Measurements from ENCODE around the gene HOMER2. TPM values are rescaled to one million over a fixed set of nuclear protein-coding genes. Genes with fewer than 3 reads are reported as not detected.
"Not testable (repeated sequence)": the region's sequence is repeated elsewhere in the genome, so short reads cannot be mapped to it uniquely, and the experiment has no call there.

HOMER2 gene
- total and polyA plus RNA-seq, 2 experiments from 2014 or later = 24.4 to 54.5 TPM

DNA sequence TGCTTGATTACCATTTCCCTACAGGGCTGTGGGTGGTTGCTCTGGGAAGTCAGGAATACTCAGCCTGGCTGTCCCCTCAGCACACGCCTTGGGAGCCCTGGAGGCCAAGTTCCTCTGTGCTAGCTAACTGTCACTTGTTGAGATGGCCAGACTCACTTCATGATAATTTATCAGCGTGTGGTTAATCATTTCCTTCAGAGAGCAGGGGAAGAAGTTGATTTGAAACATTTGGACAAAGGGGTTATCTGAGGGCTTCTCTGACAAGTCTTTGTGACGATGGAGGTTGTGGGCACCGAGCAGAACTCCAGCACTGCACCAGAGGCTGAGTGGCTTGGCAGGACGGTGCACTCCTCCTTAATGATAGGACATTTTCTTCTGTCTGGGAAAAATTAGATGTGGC, 81.2 kb downstream of the HOMER2 start:
- Histone ChIP-seq H3K27ac (peak overlapping the region; percentile 31), H3K27me3 (no peaks in the 10 kb centered on the region), H3K36me3 (no peaks in the 10 kb centered on the region), H3K4me3 (no peak overlapping the region), H3K4me1 (ENCODE audit: low read depth) (peaks cover 11% of the 10 kb centered on the region), H3K9me3 (ENCODE audit: low read depth) (no peaks in the 10 kb centered on the region)
- peak; percentile 8 to 25 for DNase-seq (ENCODE audit: low read depth in 1 of 2, low spot score in 1 of 2)
- TF ChIP-seq, protein P1, sequence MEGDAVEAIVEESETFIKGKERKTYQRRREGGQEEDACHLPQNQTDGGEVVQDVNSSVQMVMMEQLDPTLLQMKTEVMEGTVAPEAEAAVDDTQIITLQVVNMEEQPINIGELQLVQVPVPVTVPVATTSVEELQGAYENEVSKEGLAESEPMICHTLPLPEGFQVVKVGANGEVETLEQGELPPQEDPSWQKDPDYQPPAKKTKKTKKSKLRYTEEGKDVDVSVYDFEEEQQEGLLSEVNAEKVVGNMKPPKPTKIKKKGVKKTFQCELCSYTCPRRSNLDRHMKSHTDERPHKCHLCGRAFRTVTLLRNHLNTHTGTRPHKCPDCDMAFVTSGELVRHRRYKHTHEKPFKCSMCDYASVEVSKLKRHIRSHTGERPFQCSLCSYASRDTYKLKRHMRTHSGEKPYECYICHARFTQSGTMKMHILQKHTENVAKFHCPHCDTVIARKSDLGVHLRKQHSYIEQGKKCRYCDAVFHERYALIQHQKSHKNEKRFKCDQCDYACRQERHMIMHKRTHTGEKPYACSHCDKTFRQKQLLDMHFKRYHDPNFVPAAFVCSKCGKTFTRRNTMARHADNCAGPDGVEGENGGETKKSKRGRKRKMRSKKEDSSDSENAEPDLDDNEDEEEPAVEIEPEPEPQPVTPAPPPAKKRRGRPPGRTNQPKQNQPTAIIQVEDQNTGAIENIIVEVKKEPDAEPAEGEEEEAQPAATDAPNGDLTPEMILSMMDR (IDR thresholded peaks at IDR 0.05; ENCODE audit: low read depth, low read length) = no peak

DNA sequence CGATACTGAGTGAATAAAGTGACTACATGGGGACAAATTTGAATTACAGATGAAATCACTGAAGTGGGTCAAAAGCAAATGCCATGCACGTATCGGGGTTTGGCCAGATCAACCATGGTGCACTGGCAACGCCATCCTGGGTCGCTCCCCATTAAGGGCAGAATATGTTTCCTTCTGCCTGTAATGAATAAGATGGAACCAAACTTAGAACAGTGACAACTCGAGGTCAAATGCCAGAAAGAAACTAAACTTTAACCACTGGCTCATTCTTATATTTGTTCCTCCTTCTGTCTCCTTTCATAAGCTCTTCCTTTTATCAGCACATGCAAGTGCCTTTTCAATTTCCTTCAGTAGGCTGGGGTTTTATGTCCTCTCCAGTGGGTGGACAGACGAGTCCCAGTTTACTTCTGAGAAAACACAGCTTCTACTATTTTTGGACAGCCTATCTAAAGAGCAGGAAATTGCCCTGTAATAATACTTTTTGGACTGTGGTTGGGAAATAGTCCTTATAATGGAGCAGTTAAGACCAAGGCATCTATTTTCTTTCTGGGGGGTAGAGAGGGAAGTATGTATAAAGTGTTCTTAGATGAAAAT, 81.7 kb downstream of the HOMER2 start:
- Histone ChIP-seq H3K4me3 (no peak overlapping the region), H3K36me3 (no peaks in the 10 kb centered on the region), H3K4me1 (ENCODE audit: low read depth) (peaks cover 11% of the 10 kb centered on the region), H3K9me3 (ENCODE audit: low read depth) (no peaks in the 10 kb centered on the region), H3K27ac (peak overlapping the region; percentile 31), H3K27me3 (no peaks in the 10 kb centered on the region)
- TF ChIP-seq, protein P1 (IDR thresholded peaks at IDR 0.05; ENCODE audit: low read depth, low read length) = no peak
- DNase-seq (ENCODE audit: low read depth in 1 of 2, low spot score in 1 of 2) = peak in 1 of 2 donors; percentile 47

DNA sequence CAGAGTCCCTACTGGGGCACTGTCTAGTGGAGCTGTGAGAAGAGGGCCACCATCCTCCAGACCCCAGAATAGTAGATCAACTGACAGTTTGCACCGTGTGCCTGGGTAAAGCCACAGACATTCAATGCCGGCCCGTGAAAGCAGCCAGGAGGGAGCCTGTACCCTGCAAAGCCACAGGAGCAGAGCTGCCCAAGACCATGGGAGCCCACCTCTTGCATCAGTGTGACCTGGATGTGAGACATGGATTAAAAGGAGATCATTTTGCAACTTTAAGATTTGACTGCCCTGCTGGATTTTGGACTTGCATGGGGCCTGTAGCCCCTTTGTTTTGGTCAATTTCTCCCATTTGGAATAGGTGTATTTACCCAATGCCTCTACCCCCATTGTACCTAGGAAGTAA, 86.5 kb downstream of the HOMER2 start:
- not testable (repeated sequence) for H3K27me3 ChIP-seq; H3K27ac ChIP-seq; DNase-seq (ENCODE audit: low read depth in 1 of 2, low spot score in 1 of 2)

DNA sequence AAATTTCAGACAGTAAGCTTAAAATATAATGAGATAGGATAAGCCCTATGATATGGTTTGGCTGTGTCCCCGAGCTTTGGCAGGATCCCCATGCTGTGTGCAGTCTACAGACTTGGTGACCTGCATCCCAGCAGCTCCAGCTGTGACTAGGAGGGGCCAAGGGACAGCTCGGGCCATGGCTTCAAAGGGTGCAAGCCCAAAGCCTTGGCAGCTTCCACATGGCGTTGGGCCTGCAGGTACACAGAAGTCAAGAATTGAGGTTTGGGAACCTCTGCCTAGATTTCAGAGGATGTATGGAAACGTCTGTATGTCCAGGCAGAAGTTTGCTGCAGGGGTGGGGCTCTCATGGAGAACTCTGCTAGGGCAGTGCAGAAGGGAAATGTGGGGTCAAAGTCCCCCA, 86.9 kb downstream of the HOMER2 start:
- H3K27me3 ChIP-seq; H3K9me3 ChIP-seq (ENCODE audit: low read depth); H3K36me3 ChIP-seq; DNase-seq (ENCODE audit: low read depth in 1 of 2, low spot score in 1 of 2); H3K4me1 ChIP-seq (ENCODE audit: low read depth); H3K4me3 ChIP-seq; H3K27ac ChIP-seq: not testable (repeated sequence)

More for the DNA sequence above, 86.5 kb downstream of the HOMER2 start:
- peaks cover 12% of the 10 kb centered on the region for H3K4me1 ChIP-seq (ENCODE audit: low read depth)
- not testable (repeated sequence) for H3K4me3 ChIP-seq; H3K36me3 ChIP-seq; H3K9me3 ChIP-seq (ENCODE audit: low read depth)

DNA sequence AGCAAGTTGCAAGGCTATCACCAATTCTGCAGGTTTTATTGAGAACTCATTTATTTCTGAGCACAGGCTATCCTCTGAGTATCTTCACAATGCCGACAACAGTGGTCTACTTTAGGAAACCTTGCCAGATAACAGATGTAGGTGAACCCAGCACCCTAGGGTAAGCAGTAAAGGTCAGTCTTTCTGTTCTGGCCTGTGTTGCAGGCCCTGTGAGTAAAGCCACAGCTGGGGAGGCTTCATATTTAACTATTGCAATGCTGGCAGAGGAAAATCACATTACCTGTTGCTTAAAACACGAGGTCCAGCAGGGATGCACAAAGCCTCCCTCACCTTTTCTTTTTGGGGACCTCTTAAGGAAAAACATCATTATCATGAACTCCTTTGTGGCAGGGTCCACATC, 87.6 kb downstream of the HOMER2 start:
- H3K9me3 ChIP-seq (ENCODE audit: low read depth) = no peaks in the 10 kb centered on the region
- H3K27me3 ChIP-seq = no peaks in the 10 kb centered on the region
- peaks cover 4% of the 10 kb centered on the region for H3K4me1 ChIP-seq (ENCODE audit: low read depth)
- H3K36me3 ChIP-seq = no peaks in the 10 kb centered on the region
- no peak overlapping the region for H3K4me3 ChIP-seq
- TF ChIP-seq, protein P1 (IDR thresholded peaks at IDR 0.05; ENCODE audit: low read depth, low read length) = no peak
- H3K27ac ChIP-seq = no peak overlapping the region
- DNase-seq (ENCODE audit: low read depth in 1 of 2, low spot score in 1 of 2) = no peak

DNA sequence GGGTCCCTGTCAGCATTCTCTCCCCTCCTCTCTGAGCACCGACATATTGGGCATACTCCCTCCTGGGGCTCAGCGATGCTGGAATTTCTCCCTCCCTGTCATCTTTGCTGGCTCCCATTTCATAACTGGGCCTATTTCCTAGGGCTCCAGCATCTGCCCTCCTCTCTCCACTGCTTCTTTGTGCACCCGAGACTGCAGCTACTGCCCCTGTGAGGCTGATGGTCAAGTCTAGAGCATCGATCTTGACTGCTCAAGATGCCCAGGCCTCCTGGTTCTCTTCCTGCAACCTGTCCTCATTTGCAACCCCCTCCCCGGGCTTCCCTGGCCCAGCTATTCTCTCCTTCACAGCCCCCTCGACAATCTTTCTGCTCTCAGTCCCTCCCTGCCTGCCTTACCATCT, 89.6 kb downstream of the HOMER2 start:
- Histone ChIP-seq H3K36me3 (no peaks in the 10 kb centered on the region), H3K27ac (no peak overlapping the region), H3K9me3 (ENCODE audit: low read depth) (no peaks in the 10 kb centered on the region), H3K4me3 (no peak overlapping the region), H3K4me1 (ENCODE audit: low read depth) (peaks cover 4% of the 10 kb centered on the region), H3K27me3 (no peaks in the 10 kb centered on the region)
- DNase-seq (ENCODE audit: low read depth in 1 of 2, low spot score in 1 of 2) = no peak
- TF ChIP-seq, protein P1 (IDR thresholded peaks at IDR 0.05; ENCODE audit: low read depth, low read length) = no peak
